Renal cortical epithelial cell (primary cell): ENCODE measurements around the gene ARHGAP5. TPM values are rescaled to one million over a fixed set of nuclear protein-coding genes. Genes with fewer than 3 reads are reported as not detected.

Experiments
- total RNA-seq: library from RNA; depleted of rRNA; stranded (reverse); fragments of >200 nt; gene quantifications from 2 replicates; pipeline ENCODE4 v1.2.3, GENCODE V29; 2014

ARHGAP5 gene
- total RNA-seq, 1 donor from 2014 or later: 235 TPM

Other genes with a start within 250 kb of the ARHGAP5 start
- gene RNU6-7, start 124.7 kb downstream of the ARHGAP5 start, total RNA-seq: not detected in 2 replicates
- not detected in 2 replicates for gene RNU6-8, start 126.0 kb downstream of the ARHGAP5 start, total RNA-seq